Epithelial cell of prostate (primary cell): ENCODE results near the gene MCM5.
"Not testable (repeated sequence)": the region's sequence is repeated elsewhere in the genome, so short reads cannot be mapped to it uniquely, and the experiment has no call there.

Source experiments
- DNase-seq: peaks from one replicate; pipeline ENCODE4 v3.0.0-alpha.2; 2011; ENCODE audit warnings: low read depth, low spot score
- H3K27ac ChIP-seq: fragments of 450-650 bp; 2 replicates; pipeline ENCODE4 v1.5.1; 2017; ENCODE audit warnings: mild to moderate bottlenecking

The MCM5 gene

DNA sequence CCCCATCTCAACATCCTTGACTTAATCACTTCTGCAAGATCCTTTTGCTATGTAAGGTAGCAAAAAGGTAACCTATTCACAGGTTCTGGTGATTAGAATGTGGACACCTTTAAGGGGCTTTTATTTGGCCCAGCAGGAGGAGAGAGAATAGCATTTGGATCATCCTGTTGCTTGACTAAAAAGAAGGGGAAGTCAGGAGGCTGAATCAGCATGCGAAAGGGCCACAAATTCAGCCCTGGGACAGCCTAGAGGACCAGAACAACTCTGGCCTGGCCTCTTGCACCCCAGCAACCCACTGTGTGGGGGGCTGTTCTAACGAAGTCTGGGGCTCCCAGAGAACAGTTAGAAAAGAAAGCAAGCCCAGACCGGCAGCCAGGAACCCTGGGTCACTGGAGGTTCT lies 22.2 kb upstream of the MCM5 start:
- no peak for DNase-seq
- peak overlapping the region; percentile 39 for H3K27ac ChIP-seq

DNA sequence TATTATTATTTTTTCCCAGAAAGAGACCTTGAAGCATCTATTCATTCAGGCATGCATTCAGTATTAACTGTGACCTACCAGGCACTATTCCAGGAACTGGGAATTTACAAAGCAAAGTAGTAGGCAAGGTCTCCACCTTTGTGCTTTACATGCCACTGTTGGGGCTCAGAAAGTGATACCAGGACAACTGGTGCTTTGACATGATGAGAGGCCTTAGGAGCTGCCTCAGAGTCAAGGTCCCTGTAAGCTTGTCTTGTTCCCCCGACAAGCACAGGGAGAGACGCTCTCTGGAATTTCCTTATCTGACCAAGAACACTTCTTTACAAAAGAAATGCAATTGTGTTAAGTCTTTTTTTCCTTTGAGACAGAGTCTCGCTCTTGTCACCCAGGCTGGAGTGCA lies 21.3 kb upstream of the MCM5 start:
- DNase-seq = no peak
- no peak overlapping the region for H3K27ac ChIP-seq

DNA sequence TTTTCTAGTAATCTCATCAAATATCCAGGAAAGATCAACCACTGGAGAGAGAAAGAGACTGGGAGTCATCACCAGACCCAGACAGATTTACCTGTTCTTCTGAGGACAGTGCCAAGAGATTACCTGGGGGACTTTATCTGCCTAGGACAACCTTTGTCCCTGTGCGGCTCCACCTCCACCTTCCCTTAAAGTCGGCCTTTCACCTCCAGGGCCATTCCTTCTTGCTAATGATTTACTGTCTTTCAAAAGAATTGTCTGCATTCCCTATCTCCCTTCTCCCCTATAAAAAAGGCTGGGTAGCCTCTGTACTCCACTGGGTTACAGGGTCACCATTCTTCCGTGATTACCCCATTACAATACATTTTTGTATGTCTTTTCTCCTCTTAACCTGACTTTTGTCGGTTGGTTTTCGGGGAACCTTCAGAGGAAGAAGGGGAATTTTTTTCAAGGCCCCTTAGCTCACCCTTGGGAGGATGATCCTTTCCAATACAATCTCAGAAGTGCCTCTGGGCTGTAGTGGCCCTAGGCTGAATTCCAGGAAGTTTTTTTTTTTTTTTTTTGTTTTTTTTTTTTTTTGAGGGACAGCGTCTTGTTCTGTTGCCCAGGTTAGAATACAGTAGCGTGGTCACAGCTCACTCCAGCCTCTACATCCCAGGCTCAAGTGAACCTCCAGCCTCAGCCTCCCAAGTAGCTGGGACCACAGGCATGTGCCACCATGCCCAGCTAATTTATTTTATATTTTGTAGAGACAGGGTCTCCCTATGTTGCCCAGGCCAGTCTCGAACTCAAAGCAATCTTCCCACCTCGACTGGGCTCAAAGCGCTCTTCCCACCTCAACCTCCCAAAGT lies 20.6 kb upstream of the MCM5 start:
- no peak for DNase-seq
- H3K27ac ChIP-seq = peak overlapping the region; percentile 62

DNA sequence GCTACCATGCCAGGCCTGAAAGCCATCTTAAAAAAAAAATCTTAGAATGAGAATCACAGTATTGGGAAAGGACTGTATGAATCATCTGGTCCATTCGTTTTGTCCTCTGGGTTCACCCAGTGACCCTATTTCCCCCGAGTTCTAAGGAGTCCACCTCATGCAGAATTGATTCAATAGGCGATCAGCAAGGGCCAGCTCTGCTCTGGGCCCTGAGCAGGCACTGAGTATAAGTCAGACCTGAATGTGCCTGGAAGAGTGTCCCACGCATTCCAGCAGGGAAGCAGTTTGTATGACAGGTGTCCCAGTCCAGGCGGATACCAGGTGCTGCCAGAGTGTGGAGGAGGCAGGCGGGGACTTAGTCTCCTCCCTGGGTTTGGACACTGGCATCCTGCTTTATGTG lies 19.9 kb upstream of the MCM5 start:
- no peak for DNase-seq
- peak overlapping the region; percentile 62 for H3K27ac ChIP-seq

DNA sequence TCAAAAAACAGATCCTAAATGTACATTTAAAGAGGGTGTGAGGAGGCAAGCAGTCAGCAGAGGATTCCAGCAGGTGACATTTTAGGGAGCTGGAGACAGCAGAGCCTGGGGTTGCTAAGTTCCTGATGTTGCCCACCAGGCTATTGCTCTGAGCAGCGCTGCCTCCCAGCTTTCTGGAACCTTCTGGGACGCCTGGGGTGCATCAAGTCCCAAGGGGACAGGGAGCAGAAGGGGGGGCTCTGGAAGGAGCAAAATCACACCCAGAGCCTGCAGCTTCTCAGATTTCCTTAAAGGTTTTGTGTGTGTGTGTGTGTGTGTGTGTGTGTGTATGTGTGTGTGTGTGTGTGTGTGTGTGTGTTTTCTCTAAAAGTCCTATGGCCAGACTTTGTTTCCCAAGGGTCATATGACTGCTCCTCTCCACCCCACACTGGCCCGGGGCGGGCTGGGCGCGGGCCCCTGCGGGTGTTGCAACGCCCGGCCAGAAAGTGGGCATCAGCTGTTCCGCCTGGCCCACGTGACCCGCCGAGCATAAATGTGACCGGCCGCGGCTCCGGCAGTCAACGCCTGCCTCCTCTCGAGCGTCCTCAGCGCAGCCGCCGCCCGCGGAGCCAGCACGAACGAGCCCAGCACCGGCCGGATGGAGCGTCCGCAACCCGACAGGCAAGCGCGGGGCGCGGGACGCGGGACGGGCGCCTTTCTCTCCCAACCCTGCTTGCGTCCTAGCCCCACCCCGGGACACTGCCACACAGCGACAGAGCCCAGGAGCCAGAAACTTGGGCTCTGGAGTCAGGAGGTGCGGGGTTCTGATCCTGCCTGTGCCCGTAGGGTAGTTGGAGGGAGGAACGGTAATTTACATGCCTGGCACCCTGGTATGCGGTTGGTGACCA lies 19.2 kb upstream of the MCM5 start, which contains the start of gene HMOX1:
Gene HMOX1, plus strand, starts transcription at position 560 of the 887 bp plus-strand sequence. Its CDS starts 78 bp downstream, at position 638.
- no peak for DNase-seq
- H3K27ac ChIP-seq = peak within 1 kb of the TSS; percentile 62

DNA sequence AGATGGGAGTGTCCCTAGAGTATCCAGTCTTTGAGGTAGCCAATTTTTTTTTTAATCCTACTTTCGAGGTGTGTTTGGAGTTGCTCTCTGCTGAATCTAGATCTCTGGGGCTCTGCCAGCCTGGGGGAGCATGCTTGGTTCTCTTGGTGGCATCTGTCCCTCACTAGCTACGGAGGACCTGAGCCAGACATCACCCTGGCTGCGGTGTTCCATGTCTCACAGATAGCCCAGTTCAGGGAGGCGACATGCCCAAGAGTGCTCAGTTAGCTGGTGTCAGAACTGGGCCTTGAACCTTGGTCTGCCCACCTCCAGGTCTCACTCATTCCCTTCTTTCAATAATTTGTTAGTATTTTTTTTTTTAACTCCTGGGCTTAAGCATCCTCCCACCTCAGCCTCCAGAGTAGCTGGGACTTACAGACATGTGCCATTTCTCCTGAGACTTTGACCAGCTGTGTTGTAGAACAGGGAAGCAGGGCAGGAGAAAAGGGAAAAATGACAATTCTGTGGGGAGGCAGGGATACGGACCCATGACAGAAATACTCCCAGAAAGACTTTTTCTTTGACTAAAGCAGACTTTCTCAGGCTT lies 18.4 kb upstream of the MCM5 start:
- peak overlapping the region; percentile 62 for H3K27ac ChIP-seq
- DNase-seq = no peak

DNA sequence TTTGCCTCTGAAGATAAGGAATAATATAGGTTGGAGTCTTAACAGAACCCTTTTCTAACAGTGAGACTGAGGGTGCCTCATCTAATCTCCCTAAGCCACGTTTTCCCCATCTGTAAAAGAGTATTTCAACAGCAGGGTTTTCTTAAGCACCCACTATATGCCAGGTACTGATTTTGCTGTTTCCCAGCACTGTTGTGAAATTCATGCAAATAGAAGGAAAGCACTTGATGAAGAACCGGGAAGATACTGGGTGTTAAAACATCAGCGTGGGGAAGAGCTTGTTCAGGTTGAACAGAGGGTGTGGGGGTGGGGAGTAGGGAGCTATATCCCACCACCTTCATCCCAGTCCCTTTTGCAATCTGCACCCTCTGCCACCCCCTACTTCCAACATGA lies 16.3 kb upstream of the MCM5 start:
- no peak overlapping the region for H3K27ac ChIP-seq
- no peak for DNase-seq

DNA sequence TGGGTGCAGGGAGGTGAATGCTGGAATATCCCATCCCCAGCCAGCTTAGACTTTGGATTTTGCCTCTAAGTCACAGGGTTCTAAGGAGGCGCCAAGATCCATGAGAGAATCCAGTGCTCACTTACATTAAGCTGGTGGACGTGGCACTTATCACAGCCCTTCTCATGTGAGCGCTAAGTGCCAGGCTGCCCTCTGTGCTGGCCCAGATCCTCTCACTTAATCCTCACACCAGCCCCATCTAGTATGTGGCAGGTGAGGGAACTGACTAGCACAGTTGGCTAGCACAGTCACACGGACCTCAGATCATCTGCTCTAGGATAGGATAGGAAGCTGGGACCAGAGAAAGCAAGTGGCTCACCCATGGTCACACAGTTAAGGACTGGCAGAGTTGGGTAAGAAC lies 15.4 kb upstream of the MCM5 start:
- no peak overlapping the region for H3K27ac ChIP-seq
- no peak for DNase-seq

DNA sequence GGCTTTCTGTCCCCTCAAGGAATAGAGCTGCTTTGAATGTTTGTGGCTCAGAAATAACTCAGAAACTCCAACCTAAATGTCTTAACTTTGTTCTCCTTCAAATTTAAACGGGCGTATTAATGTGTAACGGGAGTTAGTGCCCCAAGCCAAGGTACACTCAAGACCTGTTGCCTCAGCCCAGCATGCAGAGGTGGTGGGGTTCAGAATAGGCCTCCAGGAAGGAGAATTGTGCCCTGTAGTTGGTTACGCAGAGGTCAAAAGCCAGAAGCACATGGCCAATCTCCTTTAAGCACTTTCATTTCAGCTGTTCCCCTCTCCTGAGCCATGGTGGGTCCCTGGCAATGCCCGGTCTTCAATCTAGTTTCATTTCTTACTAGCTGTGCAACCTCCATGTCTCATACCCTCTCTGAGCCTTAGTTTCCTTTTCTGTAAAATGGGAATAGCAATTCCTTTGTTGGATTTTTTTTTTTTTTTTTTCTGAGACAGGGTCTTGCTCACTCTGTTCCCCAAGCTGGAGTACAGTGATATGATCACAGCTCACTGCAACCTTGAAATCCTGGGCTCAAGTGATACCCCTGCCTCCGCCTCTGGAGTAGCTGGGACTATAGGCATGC lies 14.9 kb upstream of the MCM5 start:
- H3K27ac ChIP-seq = no peak overlapping the region
- DNase-seq = no peak

DNA sequence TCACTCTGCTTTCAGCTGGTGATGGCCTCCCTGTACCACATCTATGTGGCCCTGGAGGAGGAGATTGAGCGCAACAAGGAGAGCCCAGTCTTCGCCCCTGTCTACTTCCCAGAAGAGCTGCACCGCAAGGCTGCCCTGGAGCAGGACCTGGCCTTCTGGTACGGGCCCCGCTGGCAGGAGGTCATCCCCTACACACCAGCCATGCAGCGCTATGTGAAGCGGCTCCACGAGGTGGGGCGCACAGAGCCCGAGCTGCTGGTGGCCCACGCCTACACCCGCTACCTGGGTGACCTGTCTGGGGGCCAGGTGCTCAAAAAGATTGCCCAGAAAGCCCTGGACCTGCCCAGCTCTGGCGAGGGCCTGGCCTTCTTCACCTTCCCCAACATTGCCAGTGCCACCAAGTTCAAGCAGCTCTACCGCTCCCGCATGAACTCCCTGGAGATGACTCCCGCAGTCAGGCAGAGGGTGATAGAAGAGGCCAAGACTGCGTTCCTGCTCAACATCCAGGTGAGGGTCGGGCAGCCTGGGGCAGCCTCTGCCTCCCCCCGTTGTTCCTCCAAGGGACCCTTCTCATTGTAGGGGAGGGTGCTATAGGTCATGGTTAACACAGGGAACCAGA lies 13.2 kb upstream of the MCM5 start:
- H3K27ac ChIP-seq = no peak overlapping the region
- DNase-seq = no peak

DNA sequence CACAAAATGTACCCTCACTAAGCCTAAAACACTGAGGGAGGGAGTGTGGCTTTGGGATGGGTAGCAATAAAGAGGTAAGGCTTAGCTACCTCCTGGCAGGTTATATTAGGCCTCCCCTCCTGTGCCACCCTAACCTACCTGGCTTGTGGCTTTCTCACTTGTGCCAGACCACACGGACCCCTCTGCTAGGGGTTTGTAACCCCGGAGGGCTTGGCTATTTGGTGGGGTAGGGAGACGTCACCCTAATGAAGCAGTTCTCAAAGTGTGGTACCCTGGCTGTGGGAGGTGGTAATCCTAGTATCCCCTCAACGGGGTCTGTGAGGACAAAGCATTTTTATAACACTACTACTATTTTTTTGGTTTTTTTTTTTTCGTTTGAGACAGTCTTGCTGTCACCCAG lies 9.0 kb upstream of the MCM5 start:
- H3K27ac ChIP-seq = no peak overlapping the region
- no peak for DNase-seq

DNA sequence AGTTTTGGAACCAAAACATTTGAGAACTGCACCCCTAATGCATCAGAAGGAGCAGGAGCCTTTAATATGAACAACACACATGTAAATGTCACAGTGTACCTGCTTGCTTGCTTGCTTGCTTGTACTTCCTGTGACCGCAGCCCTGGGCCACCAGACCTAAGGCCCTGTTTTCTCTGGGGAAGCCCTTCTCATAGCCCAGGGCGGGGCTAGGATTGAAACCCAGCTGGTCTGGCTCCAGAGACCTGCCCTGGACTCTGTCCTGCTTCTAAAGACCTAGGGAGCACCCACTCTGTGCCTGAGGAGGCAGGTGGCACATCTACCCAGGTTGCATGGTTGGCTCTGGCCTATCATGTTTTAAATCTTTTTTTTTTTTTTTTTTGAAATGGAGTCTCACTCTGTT lies 7.6 kb upstream of the MCM5 start:
- H3K27ac ChIP-seq = no peak overlapping the region
- DNase-seq = no peak

DNA sequence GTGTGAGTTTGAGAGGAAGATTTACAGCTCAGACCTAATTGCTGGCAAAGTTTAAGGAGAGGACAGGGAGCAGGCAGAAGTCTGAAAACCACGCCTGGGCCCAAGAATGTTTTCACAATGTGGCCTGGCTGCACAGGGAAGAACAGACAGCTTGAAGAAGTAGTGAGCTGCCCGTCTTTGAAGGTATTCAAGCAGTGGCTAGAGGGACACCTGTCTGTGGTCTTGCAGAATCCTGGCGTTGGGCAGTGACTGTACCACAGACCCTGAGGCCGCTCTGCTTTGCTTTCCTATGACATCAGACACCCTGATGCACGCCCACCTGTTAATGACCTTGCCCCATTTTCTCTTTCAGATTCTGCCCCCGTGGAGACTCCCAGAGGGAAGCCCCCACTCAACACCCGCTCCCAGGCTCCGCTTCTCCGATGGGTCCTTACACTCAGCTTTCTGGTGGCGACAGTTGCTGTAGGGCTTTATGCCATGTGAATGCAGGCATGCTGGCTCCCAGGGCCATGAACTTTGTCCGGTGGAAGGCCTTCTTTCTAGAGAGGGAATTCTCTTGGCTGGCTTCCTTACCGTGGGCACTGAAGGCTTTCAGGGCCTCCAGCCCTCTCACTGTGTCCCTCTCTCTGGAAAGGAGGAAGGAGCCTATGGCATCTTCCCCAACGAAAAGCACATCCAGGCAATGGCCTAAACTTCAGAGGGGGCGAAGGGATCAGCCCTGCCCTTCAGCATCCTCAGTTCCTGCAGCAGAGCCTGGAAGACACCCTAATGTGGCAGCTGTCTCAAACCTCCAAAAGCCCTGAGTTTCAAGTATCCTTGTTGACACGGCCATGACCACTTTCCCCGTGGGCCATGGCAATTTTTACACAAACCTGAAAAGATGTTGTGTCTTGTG lies 6.6 kb upstream of the MCM5 start:
- no peak for DNase-seq
- H3K27ac ChIP-seq = no peak overlapping the region

DNA sequence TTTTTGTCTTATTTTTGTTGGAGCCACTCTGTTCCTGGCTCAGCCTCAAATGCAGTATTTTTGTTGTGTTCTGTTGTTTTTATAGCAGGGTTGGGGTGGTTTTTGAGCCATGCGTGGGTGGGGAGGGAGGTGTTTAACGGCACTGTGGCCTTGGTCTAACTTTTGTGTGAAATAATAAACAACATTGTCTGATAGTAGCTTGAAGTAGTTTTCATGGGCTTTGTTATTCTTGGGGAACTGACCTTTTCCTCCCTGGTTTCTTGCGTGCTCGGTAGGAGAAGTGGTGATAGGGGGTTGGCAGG lies 6.0 kb upstream of the MCM5 start:
- no peak for DNase-seq
- no peak overlapping the region for H3K27ac ChIP-seq

DNA sequence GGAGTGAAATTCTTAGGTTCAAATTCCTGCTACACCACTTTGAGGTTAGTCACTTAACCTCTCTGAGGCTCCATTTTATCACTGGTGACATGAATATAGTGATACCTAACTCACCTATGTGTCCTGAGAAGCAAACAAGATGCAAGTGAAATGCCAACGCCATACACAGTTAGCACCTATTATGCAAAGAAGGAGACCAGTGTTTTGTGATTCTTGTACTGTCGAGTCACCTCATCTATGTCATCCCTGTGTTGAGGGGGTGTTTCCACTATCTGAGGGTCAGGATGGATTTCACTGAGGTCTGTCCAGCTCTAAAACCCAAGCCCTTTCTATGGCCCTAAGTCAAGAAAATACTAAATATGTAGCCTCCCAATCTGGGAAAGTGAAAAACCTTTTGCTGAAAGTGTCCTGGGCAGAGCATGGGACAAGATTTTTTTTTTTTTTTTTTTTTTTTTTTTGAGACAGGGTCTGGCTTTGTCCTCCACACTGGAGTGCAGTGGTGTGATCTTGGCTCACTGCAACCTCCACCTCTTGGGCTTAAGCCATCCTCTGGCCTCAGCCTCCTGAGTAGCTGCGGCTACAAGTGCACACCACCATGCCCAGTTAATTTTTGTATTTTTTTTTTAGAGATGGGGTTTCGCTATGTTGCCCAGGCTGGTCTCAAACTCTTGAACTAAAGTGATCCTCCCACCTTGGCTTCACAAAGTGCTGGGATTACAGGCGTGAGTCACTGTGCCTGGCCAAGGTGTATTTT lies 5.0 kb upstream of the MCM5 start:
- no peak overlapping the region for H3K27ac ChIP-seq
- DNase-seq = no peak

DNA sequence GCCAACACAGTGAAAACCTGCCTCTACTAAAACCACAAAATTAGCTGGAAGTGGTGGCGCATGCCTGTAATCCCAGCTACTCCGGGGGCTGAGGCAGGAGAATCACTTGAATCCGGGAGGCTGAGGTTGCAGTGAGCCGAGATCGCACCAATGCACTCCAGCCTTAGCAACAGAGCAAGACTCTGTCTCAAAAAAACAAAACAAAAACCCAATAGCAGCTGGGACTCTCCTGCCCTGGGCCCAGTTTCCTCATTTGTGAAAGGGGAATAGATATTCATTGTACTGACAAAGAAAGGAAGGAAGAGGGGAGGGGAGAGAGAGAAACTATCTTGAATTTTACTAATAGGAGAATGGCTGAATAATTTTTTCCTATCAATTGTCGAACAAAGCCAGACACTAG lies 3.3 kb upstream of the MCM5 start:
- not testable (repeated sequence) for DNase-seq, H3K27ac ChIP-seq

DNA sequence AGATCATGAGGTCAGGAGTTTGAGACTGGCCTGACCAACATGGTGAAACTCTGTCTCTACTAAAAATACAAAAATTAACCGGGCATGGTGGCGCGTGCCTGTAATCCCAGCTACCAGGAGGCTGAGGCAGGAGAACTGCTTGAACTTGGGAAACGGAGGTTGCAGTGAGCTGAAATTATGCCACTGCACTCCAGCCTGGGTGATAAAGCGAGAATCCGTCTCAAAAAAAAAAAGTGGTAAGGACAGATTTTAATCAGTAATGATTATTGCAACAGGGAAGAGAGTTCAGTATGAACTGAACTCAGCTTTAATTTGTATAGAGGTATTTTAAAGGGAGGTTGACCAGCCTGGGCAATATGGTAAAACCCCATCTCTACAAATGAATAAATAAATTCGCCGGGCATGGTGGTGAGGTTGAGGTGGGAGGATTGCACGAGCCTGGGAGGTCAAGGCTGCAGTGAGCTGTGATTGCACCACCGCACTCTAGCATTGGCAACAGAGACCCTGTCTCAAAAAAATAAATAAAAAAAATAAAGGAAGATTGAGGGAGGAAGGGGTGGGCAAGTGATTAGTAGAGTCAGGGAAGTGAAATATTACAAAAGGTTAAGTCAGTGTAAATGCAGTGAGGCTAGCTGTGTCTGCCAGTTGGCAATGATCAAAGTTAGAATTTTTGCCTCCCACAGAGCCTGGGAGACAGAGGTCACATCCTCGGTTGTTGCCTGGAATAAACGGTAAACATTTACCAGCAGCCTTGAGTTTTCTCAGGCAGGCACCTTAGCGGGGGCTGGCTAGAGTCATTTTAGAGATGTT lies 2.6 kb upstream of the MCM5 start:
- H3K27ac ChIP-seq = no peak overlapping the region
- no peak for DNase-seq

DNA sequence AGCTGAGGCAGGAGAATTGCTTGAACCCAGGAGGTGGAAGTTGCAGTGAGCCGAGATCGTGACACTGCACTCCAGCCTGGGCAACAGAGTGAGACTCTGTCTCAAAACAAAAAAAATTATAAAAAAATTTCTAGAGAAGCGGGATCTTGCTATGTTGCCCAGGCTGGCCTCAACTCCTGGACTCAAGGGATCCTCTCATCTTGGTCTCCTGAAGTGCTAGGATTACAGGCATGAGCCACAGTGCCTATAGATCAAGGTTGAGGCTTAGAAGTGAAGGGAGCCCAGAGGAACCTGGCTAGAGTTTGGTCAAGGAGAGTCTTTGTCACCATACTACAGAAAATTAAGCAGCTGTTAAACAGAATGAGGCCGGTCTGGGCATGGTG lies 1.4 kb upstream of the MCM5 start:
- H3K27ac ChIP-seq = no peak overlapping the region
- DNase-seq = no peak
